ENCODE results near the gene TACR3. TPM values are rescaled to one million over a fixed set of nuclear protein-coding genes. Genes with fewer than 3 reads are reported as not detected.

The TACR3 gene
- total and polyA plus RNA-seq, 9 of the 15 experiments (the other 6 are each of a cell fraction or from before 2014, with no cell fraction given) = not detected

DNA sequence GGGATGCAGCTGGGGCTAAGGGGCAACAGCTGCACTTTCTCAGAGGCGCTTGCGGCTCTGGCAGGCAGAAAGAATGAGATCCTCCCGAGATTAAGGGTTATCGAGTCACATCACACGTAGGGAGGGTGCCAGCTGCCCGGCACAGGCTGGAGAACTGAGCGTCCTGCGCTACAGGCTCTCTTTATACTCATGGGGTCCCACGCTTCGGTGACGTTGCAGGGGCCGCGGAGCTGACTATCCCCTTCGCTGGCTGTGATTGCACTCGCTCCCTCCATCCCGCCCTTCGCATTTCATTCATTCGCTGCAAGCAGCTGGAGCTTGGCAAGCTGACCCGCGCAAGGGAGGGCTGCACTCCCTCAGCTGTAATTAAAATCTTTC is at the start of gene TACR3 (continued):
- TF ChIP-seq CUX1 (CRISPR knock-in tag; IDR thresholded peaks at IDR 0.05) = no peak

- 0% methylated on average over 2 of the region's 2 CpGs for WGBS (ENCODE audit: insufficient coverage, low coverage, missing lambda C conversion rate)
- Histone ChIP-seq H3K27me3 (ENCODE audit: control insufficient read depth in 2 of 2, insufficient read depth in 2 of 2, low read length in 2 of 2) (no peaks in the 10 kb centered on the region), H3K9ac (ENCODE audit: insufficient read depth in 1 of 2, low read depth in 2 of 2, low read length in 2 of 2) (no peak overlapping the region), H3K4me3 (no peak overlapping the region), H3K79me2 (ENCODE audit: control insufficient read depth, insufficient read depth, low read length) (no peaks in the 10 kb centered on the region), H3K36me3 (ENCODE audit: control insufficient read depth, insufficient read depth, low read length) (no peaks in the 10 kb centered on the region), H4K20me1 (replicated peaks; ENCODE audit: control insufficient read depth, insufficient read depth, low read length) (no peaks in the 10 kb centered on the region), H3K27ac (ENCODE audit: extremely low read depth, low read depth, low read length) (no peak overlapping the region), H3K9me1 (ENCODE audit: control insufficient read depth, insufficient read depth, low read length) (no peaks in the 10 kb centered on the region), H3K4me1 (replicated peaks in 1 of 2; ENCODE audit: control insufficient read depth in 2 of 2, insufficient read depth in 2 of 2, low read length in 2 of 2) (no peaks in the 10 kb centered on the region), H3K9me3 (replicated peaks; ENCODE audit: control insufficient read depth, insufficient read depth, low read depth, low read length) (no peaks in the 10 kb centered on the region; the same call in 1 of the 2 replicates), H3K4me2 (ENCODE audit: insufficient read depth, low read length) (no peak overlapping the region), H2AFZ (ENCODE audit: low read depth, low read length) (no peak overlapping the region)
- BruUV-seq (replicated peaks) = no TSS peak
- no peak for DNase-seq (ENCODE audit: extremely low read depth in 1 of 4, low spot score in 3 of 4)
- no peak for FAIRE-seq
- intact Hi-C loops (cut with micrococcal nuclease) = no loop called here
- no peak for ATAC-seq
- in situ Hi-C loops (cut with MboI) = no loop called here
- POLR2A ChIA-PET = no interaction called here
- CTCF ChIA-PET (ENCODE audit: low intra/inter-chr PET ratio) = no interaction called here
- TF ChIP-seq MAX (CRISPR knock-in tag; IDR thresholded peaks at IDR 0.05) = no peak
- TF ChIP-seq, protein P1, sequence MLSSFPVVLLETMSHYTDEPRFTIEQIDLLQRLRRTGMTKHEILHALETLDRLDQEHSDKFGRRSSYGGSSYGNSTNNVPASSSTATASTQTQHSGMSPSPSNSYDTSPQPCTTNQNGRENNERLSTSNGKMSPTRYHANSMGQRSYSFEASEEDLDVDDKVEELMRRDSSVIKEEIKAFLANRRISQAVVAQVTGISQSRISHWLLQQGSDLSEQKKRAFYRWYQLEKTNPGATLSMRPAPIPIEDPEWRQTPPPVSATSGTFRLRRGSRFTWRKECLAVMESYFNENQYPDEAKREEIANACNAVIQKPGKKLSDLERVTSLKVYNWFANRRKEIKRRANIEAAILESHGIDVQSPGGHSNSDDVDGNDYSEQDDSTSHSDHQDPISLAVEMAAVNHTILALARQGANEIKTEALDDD (IDR thresholded peaks at IDR 0.05) = no peak
- no peak for TF ChIP-seq FOXM1 (IDR thresholded peaks at IDR 0.05; ENCODE audit: low read depth)
- no peak for TF ChIP-seq FOXM1 (CRISPR knock-in tag; IDR thresholded peaks at IDR 0.05; ENCODE audit: low read depth)
- no peak for TF ChIP-seq HMGN3 (IDR thresholded peaks at IDR 0.05; ENCODE audit: borderline replicate concordance, extremely low read depth, insufficient read length, low read depth, low read length)
- no peak for TF ChIP-seq ZFPM2 (CRISPR knock-in tag; IDR thresholded peaks at IDR 0.05)
- TF ChIP-seq CBX2 (IDR thresholded peaks at IDR 0.05; ENCODE audit: insufficient read depth, low read length, poor library complexity, severe bottlenecking) = no peak
- no peak for TF ChIP-seq RBM22 (IDR thresholded peaks at IDR 0.05; ENCODE audit: low read depth, low read length, poor library complexity, severe bottlenecking)
- TF ChIP-seq CHD1 (IDR thresholded peaks at IDR 0.05; ENCODE audit: low read length) = no peak
- TF ChIP-seq, protein P2, sequence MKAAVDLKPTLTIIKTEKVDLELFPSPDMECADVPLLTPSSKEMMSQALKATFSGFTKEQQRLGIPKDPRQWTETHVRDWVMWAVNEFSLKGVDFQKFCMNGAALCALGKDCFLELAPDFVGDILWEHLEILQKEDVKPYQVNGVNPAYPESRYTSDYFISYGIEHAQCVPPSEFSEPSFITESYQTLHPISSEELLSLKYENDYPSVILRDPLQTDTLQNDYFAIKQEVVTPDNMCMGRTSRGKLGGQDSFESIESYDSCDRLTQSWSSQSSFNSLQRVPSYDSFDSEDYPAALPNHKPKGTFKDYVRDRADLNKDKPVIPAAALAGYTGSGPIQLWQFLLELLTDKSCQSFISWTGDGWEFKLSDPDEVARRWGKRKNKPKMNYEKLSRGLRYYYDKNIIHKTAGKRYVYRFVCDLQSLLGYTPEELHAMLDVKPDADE (conservative IDR thresholded peaks at IDR 0.05; ENCODE audit: control insufficient read depth, low read depth, low read length) = no peak
- no peak for TF ChIP-seq RCOR1 (IDR thresholded peaks at IDR 0.05; ENCODE audit: borderline replicate concordance in 1 of 2, low read depth in 2 of 2, low read length in 2 of 2)
- TF ChIP-seq SLC30A9 (CRISPR knock-in tag; IDR thresholded peaks at IDR 0.05) = no peak
- TF ChIP-seq RFX5 (IDR thresholded peaks at IDR 0.05; ENCODE audit: low read depth, low read length) = no peak
These were observed 37.8 kb upstream of the TACR3 start for GRCh38 chr4:103757631-103758030.
